Subcutaneous abdominal adipose tissue (tissue), 5 donors: ENCODE data around the gene ZNF3.

Experiments used
- H3K27ac ChIP-seq: one replicate; pipeline ENCODE4 v1.7.0; 2013; ENCODE audit warnings: low read depth, mild to moderate bottlenecking, inconsistent platforms, low read length, moderate library complexity
- H3K27me3 ChIP-seq, 5 donors: one replicate each; pipeline ENCODE4 v1.7.0; 2013; ENCODE audit warnings: low read length in 5 of 5, inconsistent platforms in 1 of 5; ENCODE audit not compliant: control insufficient read depth in 5 of 5, insufficient read depth in 4 of 5
- H3K36me3 ChIP-seq, 5 donors: one replicate each; pipeline ENCODE4 v1.7.0; 2013; ENCODE audit warnings: low read length in 5 of 5; ENCODE audit not compliant: control insufficient read depth in 5 of 5, insufficient read depth in 5 of 5
- H3K4me1 ChIP-seq, 5 donors: one replicate each; pipeline ENCODE4 v1.7.0; 2013; ENCODE audit warnings: low read length in 5 of 5, mild to moderate bottlenecking in 3 of 5, moderate library complexity in 1 of 5; ENCODE audit not compliant: control insufficient read depth in 5 of 5, insufficient read depth in 5 of 5
- H3K4me3 ChIP-seq, 5 donors: one replicate each; pipeline ENCODE4 v1.7.0; 2013; ENCODE audit warnings: low read length in 5 of 5, low read depth in 1 of 5
- H3K9ac ChIP-seq, 5 donors: one replicate each; pipeline ENCODE4 v1.7.0; 2013; ENCODE audit warnings: low read length in 5 of 5, mild to moderate bottlenecking in 4 of 5, moderate library complexity in 3 of 5
- H3K9me3 ChIP-seq, 5 donors: one replicate each; pipeline ENCODE4 v1.7.0; 2013; ENCODE audit warnings: low read length in 5 of 5; ENCODE audit not compliant: control insufficient read depth in 5 of 5
- donor health status: healthy.
- donor health status: healthy.
- donor health status: healthy.
- donor health status: healthy.
- donor health status: healthy.

ZNF3 gene

DNA sequence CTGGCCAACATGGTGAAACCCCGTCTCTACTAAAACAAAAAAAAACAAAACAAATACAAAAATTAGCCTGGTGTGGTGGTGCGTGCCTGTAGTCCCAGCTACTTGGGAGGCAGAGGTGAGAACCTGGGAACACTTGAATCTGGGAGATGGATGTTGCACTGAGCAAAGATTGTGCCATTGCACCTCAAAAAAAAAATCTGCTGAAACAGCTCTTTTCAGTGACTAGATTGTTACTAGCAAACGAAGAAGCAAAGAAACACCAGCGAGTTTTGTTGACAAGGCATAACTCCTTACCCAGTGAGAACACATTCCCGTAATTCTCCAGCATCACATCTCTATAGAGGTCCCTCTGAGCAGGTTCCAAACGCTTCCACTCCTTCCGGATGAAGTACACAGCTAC is 6.7 kb downstream of the ZNF3 start:
- Histone ChIP-seq H3K9ac (no peak overlapping the region), H3K4me1 (peaks cover 4 to 13% (median 7%) of the 10 kb centered on the region in 5 donors), H3K4me3 (no peak overlapping the region), H3K27ac (no peak overlapping the region), H3K9me3 (peaks cover 23 to 31% (median 30%) of the 10 kb centered on the region in 5 donors), H3K27me3 (no peaks in the 10 kb centered on the region), H3K36me3 (peaks cover 30 to 87% (median 84%) of the 10 kb centered on the region in 5 donors)

- Histone ChIP-seq H3K9ac (no peak overlapping the region), H3K9me3 (peaks cover 23 to 31% (median 30%) of the 10 kb centered on the region in 5 donors), H3K27ac (no peak overlapping the region), H3K4me3 (peak overlapping the region in 3 of 5 donors; percentile 24 to 36 (median 29)), H3K27me3 (no peaks in the 10 kb centered on the region), H3K4me1 (peaks cover 0 to 4% (median 0%) of the 10 kb centered on the region in 5 donors), H3K36me3 (peaks cover 30 to 90% (median 80%) of the 10 kb centered on the region in 5 donors)
Observed at GRCh38 chr7:100072462-100072861, 9.1 kb downstream of the ZNF3 start.

DNA sequence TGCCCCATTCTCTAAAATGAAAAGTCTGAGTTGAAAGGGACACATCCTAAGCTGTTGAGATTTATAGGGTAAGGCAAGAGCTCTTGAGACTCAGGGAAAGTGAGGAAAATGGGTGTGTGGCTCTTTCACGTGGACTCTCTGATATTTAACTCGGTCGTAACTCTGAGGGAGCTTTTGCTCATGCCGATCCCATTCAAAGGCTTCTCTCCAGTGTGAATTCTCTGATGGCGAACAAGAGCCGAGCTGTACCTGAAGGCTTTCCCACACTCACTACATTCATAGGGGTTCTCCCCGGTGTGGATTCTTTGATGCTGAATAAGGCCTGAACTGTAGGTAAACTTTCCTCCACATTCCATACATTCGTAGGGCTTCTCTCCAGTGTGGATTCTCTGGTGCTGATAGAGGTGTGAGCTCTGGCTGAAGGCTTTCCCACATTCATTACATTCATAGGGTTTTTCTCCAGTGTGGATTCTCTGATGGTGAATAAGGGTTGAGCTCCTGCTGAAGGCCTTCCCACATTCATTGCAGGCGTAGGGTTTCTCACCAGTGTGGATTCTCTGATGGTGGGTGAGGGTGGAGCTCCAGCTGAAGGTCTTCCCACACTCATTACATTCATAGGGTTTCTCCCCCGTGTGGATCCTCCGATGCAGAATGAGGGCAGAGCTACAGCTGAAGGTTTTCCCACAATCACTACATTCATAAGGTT is 10.4 kb downstream of the ZNF3 start:
- Histone ChIP-seq H3K36me3 (peaks cover 28 to 78% (median 71%) of the 10 kb centered on the region in 5 donors), H3K9me3 (peaks cover 23 to 31% (median 30%) of the 10 kb centered on the region in 5 donors), H3K4me3 (peak overlapping the region in 4 of 5 donors; percentile 3 to 53 (median 38)), H3K27me3 (no peaks in the 10 kb centered on the region), H3K9ac (no peak overlapping the region), H3K27ac (no peak overlapping the region), H3K4me1 (peaks cover 0 to 4% (median under 1%) of the 10 kb centered on the region in 5 donors)

DNA sequence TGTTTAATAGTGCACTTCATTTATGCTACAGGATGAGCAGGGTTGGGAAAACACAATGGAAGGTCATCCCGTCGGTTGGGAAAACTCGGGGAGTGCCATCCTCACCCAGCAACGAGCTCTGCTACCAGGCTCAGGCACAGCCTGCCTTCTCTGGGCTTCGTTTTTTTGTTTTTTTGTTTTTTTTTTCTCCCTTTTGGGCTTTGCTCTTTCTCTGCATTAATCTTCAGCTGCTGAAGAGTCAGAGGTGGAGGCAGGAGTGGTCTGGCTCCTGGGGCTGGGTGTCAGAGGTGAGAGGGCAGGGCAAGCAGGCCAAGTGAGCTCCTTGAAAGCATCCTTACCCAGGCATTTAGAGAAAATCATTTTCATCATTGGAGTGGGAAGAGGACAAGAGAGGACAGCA is 11.5 kb downstream of the ZNF3 start:
- Histone ChIP-seq H3K9ac (no peak overlapping the region), H3K9me3 (peaks cover 23 to 31% (median 30%) of the 10 kb centered on the region in 5 donors), H3K36me3 (peaks cover 25 to 68% (median 60%) of the 10 kb centered on the region in 5 donors), H3K27ac (no peak overlapping the region), H3K4me3 (no peak overlapping the region), H3K27me3 (no peaks in the 10 kb centered on the region), H3K4me1 (peaks cover 4 to 11% (median 9%) of the 10 kb centered on the region in 5 donors)

GRCh38 chr7:100066953-100067352 is 14.6 kb downstream of the ZNF3 start:
- H3K27ac ChIP-seq: no peak overlapping the region
- H3K27me3 ChIP-seq: no peaks in the 10 kb centered on the region
- peaks cover 4 to 11% (median 9%) of the 10 kb centered on the region in 5 donors for H3K4me1 ChIP-seq
- H3K4me3 ChIP-seq: no peak overlapping the region
- peaks cover 20 to 61% (median 47%) of the 10 kb centered on the region in 5 donors for H3K36me3 ChIP-seq
- peaks cover 16 to 21% (median 19%) of the 10 kb centered on the region in 5 donors for H3K9me3 ChIP-seq
- no peak overlapping the region for H3K9ac ChIP-seq

DNA sequence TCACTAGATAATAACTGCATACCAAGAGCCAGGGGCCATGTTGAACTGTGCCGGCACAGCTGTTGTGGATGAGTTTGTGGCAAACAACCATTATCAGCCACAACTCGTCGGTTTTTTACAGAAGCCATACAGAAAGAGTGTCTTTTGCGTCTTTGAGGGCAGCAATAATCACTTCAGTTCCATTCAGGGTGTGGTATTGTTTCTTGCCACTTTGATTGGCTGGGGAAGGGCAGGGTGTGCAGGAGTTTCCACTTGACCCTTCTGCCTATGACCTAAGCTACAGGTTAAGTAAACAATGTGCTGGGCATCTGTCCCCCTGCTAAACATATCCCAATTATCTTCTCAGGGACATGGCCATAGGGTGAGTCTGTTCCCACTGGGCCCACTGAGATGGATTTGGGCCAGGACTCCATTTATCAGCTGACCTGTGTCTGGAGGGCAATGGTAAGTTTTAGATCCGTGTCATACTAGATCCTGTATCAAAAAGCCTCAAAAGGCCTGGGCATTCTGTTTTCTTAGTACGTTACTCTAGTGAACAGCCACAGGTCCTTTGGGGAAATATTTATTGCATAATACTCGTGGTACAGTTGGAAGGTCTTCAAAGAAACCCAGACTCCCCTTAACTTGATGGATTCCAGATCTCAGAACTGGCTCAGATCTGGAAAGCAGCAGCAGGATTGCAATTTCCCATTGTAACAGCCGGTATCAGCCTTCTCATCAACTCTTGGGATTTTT is 15.9 kb downstream of the ZNF3 start:
- peaks cover 3 to 8% (median 6%) of the 10 kb centered on the region in 5 donors for H3K9me3 ChIP-seq
- no peaks in the 10 kb centered on the region for H3K27me3 ChIP-seq
- no peak overlapping the region for H3K4me3 ChIP-seq
- H3K4me1 ChIP-seq: peaks cover 0 to 11% (median 9%) of the 10 kb centered on the region in 5 donors
- H3K9ac ChIP-seq: no peak overlapping the region
- H3K36me3 ChIP-seq: peaks cover 7 to 61% (median 43%) of the 10 kb centered on the region in 5 donors
- peak overlapping the region; percentile 15 for H3K27ac ChIP-seq

- Histone ChIP-seq H3K9me3 (no peaks in the 10 kb centered on the region), H3K36me3 (peaks cover 5 to 58% (median 38%) of the 10 kb centered on the region in 5 donors), H3K4me1 (peaks cover 0 to 11% (median 9%) of the 10 kb centered on the region in 5 donors), H3K4me3 (no peak overlapping the region), H3K27ac (no peak overlapping the region), H3K9ac (no peak overlapping the region), H3K27me3 (no peaks in the 10 kb centered on the region)
Observed at GRCh38 chr7:100064162-100064561, 17.4 kb downstream of the ZNF3 start.

GRCh38 chr7:100063376-100063775 is 18.1 kb downstream of the ZNF3 start:
- Histone ChIP-seq H3K27ac (no peak overlapping the region), H3K4me1 (peaks cover 0 to 11% (median 9%) of the 10 kb centered on the region in 5 donors), H3K4me3 (no peak overlapping the region), H3K27me3 (no peaks in the 10 kb centered on the region), H3K9me3 (no peaks in the 10 kb centered on the region), H3K9ac (no peak overlapping the region), H3K36me3 (peaks cover 5 to 62% (median 44%) of the 10 kb centered on the region in 5 donors)

GRCh38 chr7:100061518-100062193 is 19.9 kb downstream of the ZNF3 start:
- H3K9ac ChIP-seq: no peak overlapping the region
- peaks cover 0 to 11% (median 9%) of the 10 kb centered on the region in 5 donors for H3K4me1 ChIP-seq
- no peaks in the 10 kb centered on the region for H3K9me3 ChIP-seq
- H3K4me3 ChIP-seq: no peak overlapping the region
- H3K27ac ChIP-seq: no peak overlapping the region
- H3K27me3 ChIP-seq: no peaks in the 10 kb centered on the region
- H3K36me3 ChIP-seq: peaks cover 8 to 75% (median 55%) of the 10 kb centered on the region in 5 donors
